Hair follicular keratinocyte (primary cell): Measurements from ENCODE around the gene IAH1. TPM values are rescaled to one million over a fixed set of nuclear protein-coding genes. Genes with fewer than 3 reads are reported as not detected.

Experiments used
- total RNA-seq: library from RNA; depleted of rRNA; stranded (reverse); fragments of >200 nt; gene quantifications from 2 replicates; pipeline ENCODE4 v1.2.3, GENCODE V29; 2015

The IAH1 gene
- 79.5 and 84.0 TPM in 2 replicates for total RNA-seq

GRCh38 chr2:9474361-9475057 is at the start of gene IAH1:
TSS of gene IAH1 (plus strand) at chr2:9474551. CDS start at chr2:9474567, 16 bp downstream.

Other genes starting within 250 kb of the IAH1 start
- gene ITGB1BP1, start 51.0 kb upstream of the IAH1 start, total RNA-seq = 41.8 and 46.1 TPM in 2 replicates
- 30.9 and 54.7 TPM in 2 replicates for gene CPSF3, start 50.9 kb upstream of the IAH1 start, total RNA-seq
- 22.2 and 26.2 TPM in 2 replicates for gene ADAM17, start 81.3 kb downstream of the IAH1 start, total RNA-seq
- 292 and 302 TPM in 2 replicates for gene YWHAQ, start 156.4 kb downstream of the IAH1 start, total RNA-seq